HPDE6-E6E7 (cell line): ENCODE measurements around the gene RBBP9.
"Not testable (repeated sequence)": the region's sequence is repeated elsewhere in the genome, so short reads cannot be mapped to it uniquely, and the experiment has no call there.

Source experiments
- DNase-seq: peaks from one replicate; pipeline ENCODE4 v3.0.0; 2011; ENCODE audit warnings: missing footprints; ENCODE audit errors: extremely low spot score

RBBP9 gene

GRCh38 chr20:18496740-18497592 lies at the start of gene RBBP9:
Gene RBBP9 (minus strand): TSS chr20:18497225. CDS start chr20:18497167, 58 bp downstream.
- peak; percentile 97 for DNase-seq

- no peak for DNase-seq
Measured at GRCh38 chr20:18545566-18545965, 48.5 kb upstream of the RBBP9 start.

- DNase-seq, result no peak
Measured at GRCh38 chr20:18543932-18544331, 46.9 kb upstream of the RBBP9 start.

GRCh38 chr20:18543216-18543615 lies 46.2 kb upstream of the RBBP9 start:
- no peak for DNase-seq

GRCh38 chr20:18541741-18542140 lies 44.7 kb upstream of the RBBP9 start:
- DNase-seq, result peak; percentile 80

GRCh38 chr20:18537651-18538050 lies 40.6 kb upstream of the RBBP9 start:
- peak; percentile 44 for DNase-seq

- no peak for DNase-seq
Measured at GRCh38 chr20:18533978-18534644, 37.1 kb upstream of the RBBP9 start.

GRCh38 chr20:18533491-18533890 lies 36.5 kb upstream of the RBBP9 start:
- DNase-seq, result no peak

GRCh38 chr20:18532626-18533025 lies 35.6 kb upstream of the RBBP9 start:
- no peak for DNase-seq

GRCh38 chr20:18529041-18529440 lies 32.0 kb upstream of the RBBP9 start:
- no peak for DNase-seq

GRCh38 chr20:18527836-18528235 lies 30.8 kb upstream of the RBBP9 start:
- peak; percentile 49 for DNase-seq

GRCh38 chr20:18527339-18527738 lies 30.3 kb upstream of the RBBP9 start:
- DNase-seq, result no peak

GRCh38 chr20:18526761-18527160 lies 29.7 kb upstream of the RBBP9 start:
- DNase-seq, result not testable (repeated sequence)

- no peak for DNase-seq
Measured at GRCh38 chr20:18524646-18525045, 27.6 kb upstream of the RBBP9 start.

- no peak for DNase-seq
Measured at GRCh38 chr20:18523066-18523465, 26.0 kb upstream of the RBBP9 start.

- not testable (repeated sequence) for DNase-seq
Measured at GRCh38 chr20:18522066-18522465, 25.0 kb upstream of the RBBP9 start.

GRCh38 chr20:18515973-18516372 lies 18.9 kb upstream of the RBBP9 start:
- DNase-seq, result no peak

- no peak for DNase-seq
Measured at GRCh38 chr20:18514127-18514526, 17.1 kb upstream of the RBBP9 start.

GRCh38 chr20:18513208-18513607 lies 16.2 kb upstream of the RBBP9 start:
- no peak for DNase-seq

- no peak for DNase-seq
Measured at GRCh38 chr20:18511571-18511970, 14.5 kb upstream of the RBBP9 start.

GRCh38 chr20:18507218-18508191 lies 10.5 kb upstream of the RBBP9 start, which contains the start of gene SEC23B:
Gene SEC23B (plus strand): TSS chr20:18507940. CDS start chr20:18510836, 2,896 bp downstream.
- DNase-seq, result peak; percentile 99

GRCh38 chr20:18506744-18507143 lies 9.7 kb upstream of the RBBP9 start:
- DNase-seq, result no peak
